OCI-M2 (cell line): ENCODE results near the gene ANKRD29.
"Not testable (repeated sequence)": the region's sequence is repeated elsewhere in the genome, so short reads cannot be mapped to it uniquely, and the experiment has no call there.

Experiments
- DNase-seq: peaks from one replicate; lab custom pipeline; 2025; ENCODE audit not compliant: unreplicated experiment; lab: John Stamatoyannopoulos, UW

ANKRD29 gene

DNA sequence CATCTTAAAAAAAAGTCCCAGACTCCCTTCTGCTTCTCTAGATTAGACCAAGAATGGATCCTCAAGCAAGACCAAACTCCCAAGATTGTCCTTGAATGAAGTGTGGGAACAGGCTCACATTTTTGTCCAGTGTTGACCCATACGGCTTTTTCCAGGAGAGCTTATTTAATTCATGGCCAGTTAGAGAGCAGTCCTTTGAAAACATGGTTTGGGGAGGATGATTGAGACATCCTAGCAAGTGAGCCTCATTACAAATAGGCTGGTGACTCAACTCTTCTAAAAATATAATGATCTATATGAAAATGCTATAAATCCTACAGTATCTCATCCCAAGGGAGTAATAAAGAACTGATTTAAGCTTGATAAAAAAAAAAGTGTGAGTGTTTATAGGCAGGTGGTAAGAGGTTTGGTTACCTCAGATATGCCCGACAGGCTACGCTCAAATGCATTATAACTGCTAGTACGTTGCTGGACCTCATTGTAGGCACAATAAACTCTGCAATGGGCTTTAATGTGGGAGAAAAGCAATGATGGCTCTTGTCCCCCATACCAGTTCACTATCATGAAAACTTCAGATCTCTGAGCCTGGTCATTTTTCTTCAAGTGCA is 17.0 kb downstream of the ANKRD29 start:
- DNase-seq = no peak

DNA sequence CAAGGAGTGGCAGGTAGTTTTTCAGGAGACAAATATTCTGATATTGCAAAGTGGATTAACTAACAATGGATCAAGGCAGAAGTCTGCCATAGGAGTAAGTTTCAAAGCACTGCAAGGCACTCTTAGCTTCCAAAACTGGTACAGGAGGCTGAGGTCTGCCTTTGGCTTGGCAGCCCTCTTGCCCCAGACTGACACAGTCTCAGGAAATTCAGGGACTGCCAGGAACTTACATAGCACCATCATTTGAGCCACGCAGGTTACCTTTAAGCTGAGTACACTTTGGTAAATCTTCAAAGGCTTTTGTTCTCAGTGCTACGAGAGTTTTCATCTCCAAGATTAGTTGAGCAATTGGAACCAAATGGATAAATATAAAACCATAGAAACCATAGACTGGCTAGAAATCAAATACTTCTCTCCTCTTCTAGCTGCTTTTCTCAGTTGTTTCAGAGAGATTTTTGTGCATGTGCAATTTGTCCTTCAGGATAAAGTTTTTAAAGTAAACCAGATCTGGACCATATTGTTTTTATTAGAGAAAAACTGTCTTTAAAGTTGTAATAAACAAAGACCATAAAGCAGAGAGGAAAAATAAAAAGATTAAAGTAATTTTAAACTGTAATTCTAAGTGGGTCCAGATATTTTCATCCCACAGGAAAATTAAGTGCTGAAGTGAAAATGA is 18.8 kb downstream of the ANKRD29 start:
- no peak for DNase-seq

DNA sequence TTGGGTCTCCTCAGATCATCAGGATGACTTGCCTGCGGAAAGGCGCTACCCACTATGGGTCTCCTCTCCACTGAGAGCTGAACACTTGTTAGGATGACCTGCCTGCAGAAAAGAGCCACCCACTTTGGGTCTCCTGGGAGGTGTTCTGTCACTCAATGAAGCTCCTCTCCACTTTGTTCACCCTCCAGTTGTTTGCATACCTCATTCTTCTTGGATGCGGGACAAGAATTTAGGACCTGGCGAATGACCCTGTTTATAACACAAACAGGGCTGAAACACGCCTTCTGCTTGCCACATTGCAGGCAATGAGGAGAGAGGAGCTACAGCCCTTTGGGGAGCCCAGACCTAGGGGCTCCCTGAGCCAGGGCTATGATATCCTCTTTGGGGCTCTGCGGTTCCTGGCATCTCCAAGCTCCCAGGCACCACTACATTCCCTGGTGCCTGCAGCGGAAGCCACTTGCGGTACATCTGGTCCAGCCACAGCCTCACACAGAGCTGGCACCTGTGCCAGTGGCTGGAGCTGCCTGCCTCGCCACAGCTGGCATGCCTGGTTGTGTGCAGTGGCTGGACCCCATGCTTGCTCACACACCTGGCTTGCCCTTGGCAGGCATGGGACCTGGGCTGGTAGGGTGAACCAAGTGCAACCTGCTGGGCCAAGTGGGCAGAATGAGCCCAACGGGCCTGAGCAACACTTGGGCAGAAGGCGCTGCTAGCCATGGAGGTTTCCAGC is 20.6 kb downstream of the ANKRD29 start:
- DNase-seq = no peak

DNA sequence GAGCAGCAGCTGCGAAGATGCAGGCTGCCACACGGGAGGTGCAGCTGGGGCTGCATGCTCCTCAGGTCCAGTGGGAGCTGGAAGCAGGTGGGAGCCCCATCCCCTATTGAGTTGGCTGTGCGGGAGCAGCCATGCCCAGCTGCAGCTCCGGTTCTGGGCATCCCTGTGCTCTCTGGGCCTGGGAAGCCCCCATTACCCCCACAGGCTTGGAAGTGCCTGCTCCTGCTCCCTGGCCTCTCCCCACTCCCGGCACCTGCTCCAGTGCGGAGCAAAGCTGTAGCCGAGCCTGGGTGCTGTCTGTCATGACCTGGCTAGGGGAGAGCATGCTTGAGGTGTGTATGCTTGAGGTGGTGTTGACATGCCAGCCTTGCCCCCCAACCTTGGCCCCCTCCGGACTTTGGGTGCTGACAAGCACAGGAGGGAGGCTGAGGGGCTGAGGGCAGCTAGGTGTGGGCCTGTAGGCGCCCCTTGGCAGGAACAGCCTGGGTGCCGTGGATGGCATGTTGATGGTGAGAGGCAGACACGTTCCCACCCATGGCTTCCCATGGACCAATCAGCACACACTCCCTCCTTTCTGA is 21.5 kb downstream of the ANKRD29 start:
- DNase-seq = no peak

DNA sequence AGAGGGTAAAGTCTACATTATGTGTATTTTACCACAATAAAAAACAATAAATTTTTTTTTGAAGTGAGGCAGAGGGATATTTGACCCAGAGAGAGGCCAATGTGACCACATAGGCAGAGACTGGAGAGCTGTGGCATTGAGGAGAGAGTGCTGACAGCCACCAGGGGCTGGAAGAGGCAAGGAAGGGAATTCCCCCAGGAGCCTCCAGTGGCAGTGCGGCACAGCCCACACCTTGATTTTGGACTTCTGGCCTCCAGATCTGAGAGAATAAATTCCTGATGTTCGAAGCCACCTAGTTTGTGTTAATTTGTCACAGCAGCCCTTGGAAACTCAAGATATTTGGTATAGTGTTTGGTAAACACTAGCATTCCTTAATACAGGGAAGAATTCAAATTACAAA is 22.7 kb downstream of the ANKRD29 start:
- no peak for DNase-seq

DNA sequence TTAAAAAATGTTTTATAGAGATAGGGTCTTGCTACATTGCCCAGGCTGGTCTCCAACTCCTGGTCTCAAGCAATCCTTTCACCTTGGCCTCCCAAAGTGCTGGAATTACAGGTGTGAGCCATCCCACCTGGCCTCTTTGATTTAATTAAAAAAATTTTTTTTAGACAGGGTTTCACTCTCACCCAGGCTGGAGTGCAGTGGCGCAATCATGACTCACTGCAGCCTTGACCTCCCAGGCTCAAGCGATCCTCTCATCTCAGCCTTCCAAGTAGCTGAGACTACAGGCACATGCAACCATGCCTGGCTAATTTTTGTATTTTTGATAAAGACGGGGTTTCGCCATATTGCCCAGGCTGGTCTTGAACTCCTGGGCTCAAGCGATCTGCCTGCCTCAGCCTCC is 26.3 kb downstream of the ANKRD29 start:
- not testable (repeated sequence) for DNase-seq

DNA sequence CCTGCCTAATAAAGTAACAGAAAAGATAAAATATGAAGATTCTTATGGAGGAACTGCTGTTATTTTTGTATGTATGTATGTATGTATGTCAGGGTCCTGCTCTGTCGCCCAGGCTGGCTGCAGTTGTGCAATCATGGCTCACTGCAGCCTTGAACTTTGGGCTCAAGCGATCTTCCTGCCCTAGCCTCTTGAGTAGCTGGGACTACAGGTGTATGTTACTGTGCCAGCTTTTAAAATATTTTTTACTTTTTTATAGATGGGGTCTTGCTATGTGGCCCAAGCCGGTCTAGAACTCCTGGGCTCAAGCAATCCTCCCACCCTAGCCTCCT is 26.7 kb downstream of the ANKRD29 start:
- DNase-seq = no peak

DNA sequence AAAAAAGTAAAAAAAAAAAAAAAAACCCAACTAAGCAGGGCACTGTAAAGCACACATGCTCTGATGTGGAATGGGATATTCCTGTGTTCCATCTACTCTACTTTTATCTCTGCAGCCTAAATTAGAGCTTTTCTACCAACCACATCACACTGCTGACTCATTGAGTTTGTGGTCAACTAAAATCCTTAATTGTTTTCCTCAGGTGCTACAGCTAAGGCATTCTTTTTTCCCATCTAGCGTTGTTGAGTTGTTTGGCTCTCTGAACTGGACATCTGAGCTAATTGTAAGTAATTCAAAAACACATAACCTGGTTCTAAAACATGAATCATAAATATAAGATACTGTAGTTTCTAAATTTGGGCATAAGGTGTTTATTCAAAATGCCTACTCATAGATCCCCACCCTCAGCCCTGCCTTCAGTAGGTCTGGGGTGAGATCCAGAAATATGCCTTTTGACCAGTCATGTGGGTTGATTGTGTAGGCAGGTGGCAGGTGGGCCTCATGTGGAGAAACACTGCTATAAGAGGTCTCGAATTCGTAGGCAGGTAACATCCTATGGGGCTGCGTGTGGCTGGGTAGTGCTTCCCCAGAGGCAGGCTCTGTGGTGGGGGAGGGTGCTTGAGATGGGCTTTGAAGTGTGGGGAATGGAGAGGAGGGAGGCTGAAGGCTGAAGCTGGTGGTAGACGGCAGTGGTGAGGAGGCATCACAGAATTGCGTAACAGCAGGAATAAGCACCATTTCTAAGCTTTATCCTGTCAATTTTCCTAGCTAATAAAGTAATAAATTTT is 27.2 kb downstream of the ANKRD29 start:
- DNase-seq = no peak

DNA sequence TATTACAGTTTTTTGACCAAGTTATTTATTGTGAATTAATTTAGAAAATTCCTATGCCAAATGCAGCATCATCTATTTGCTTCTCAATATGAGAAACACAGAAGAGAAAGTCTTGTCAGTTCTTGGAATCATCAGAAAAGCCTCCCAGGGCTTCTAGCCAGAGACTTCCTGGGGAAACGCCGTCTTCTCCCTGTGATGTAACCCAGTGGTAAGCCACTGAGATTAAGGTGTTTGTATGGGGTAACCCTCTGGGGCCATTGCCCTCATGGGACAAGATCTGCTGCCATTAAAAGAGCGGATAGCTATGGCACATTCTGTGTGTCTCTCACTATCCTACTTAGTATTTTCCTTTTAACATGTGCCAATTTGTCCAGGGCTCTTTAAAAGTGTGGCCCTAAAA is 28.0 kb downstream of the ANKRD29 start:
- DNase-seq = no peak

DNA sequence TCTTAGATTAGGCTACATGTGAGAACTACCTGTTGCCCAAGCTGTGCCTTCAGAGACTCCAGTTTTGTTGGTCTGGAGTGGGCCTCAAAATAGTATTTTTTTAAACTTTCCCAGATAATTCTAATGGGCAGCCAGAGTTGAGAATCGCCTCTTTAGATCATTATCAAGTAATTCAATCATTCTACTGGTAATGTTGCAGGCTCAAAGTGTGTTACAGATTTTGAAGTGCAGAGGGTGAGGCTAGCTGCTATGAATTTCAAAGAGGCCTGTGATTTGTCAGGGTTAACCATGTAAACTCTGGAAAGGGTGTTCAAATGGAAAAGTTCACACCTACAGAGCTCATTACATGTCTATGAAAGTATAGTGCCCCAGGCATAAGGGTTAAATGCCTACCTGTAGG is 30.1 kb downstream of the ANKRD29 start:
- DNase-seq = no peak

DNA sequence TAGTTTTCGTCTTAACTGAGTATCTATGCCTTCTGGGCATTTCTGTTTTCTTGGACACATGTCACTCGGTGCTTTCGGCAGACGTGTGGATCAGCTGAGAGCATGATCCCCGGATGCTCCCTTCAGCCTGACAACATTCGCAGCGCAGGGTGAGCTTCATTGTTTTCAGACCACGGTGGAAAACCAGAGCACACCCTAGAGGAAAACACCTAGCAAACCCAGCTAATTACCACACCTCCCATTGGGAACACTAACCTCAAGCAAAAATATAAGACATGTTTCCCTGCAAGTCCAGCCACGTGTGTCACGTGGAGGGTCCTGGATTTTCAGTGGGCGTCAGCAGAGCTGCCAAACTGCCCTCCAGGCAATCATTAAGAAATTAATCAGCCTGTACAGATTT is 31.0 kb downstream of the ANKRD29 start:
- no peak for DNase-seq

DNA sequence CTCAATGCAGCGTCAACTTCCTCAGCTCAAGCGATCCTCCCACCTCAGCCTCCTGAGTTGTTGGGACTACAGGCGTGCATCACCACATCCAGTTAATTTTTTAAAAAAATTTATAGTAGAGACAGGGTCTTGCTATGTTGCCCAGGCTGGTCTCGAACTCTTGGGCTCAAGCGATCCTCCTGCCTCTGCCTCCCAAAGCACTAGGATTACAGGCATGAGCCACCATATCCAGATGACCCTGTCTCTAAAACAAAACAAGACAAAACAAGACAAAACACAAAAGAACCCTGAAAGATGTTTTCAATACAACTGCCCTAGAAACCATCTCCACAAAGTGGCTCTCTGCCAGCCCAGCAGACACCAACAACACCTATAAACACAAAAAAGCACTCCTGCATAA is 31.4 kb downstream of the ANKRD29 start:
- DNase-seq = no peak

DNA sequence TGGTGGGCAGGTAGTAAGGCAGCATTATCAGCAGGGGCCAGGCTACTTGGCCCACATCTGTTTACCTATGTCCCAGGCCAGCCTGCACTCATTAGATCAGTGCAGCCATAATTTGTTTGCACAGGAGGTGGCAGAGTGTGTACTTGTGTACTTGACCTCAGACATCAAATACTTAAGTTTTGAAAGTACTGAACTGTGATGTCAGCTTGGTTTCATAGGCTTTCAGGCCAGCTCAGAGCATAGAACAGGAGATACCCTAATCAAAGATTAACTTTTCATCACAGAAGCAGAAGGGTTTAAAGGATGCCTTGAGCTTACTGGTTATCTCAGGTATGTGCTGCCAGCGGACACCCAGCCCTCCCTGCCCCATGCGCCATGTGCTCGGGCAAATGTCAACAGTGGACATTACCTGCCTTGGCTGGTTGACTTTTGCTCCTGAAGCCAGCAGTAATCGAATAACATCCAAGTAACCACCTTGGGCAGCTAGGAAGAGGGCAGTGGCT is 33.2 kb downstream of the ANKRD29 start:
- DNase-seq = no peak

DNA sequence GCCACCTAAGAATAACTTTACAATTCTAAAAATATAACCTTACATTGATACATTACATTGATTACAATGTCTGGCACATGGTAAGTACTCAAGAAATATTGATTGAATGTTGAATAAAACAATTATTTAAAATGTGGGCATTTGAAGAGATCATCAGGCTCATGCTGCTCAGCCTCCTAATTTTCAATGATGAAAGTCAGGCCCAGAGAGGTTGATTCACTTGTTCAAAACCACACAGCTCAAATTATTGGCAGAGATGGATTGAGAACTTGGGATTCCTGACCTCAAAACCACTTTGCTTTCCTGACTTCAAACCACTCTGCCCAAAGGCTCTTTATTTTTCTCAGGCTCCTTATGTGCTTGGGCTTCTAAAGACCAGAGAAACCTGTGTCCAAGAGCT is 34.7 kb downstream of the ANKRD29 start:
- DNase-seq = no peak

DNA sequence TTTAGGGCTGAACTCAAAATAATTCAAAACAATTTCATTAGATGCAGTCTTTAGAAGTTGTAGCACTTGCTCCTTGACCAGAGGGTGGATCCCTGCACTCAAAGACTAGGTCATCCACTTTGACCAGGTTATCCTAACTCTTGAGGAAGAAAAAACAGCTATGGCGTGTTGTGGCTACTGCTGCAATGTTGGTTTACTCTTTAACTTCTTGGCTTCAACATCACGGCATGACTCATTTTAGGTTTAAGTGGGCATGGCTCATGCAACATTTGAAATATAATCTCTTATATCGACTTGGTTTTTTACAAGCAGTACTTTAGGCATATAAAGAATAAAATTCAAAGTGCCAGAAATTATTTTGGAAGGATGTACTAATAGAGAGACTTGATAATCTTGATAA is 35.4 kb downstream of the ANKRD29 start:
- DNase-seq = no peak

DNA sequence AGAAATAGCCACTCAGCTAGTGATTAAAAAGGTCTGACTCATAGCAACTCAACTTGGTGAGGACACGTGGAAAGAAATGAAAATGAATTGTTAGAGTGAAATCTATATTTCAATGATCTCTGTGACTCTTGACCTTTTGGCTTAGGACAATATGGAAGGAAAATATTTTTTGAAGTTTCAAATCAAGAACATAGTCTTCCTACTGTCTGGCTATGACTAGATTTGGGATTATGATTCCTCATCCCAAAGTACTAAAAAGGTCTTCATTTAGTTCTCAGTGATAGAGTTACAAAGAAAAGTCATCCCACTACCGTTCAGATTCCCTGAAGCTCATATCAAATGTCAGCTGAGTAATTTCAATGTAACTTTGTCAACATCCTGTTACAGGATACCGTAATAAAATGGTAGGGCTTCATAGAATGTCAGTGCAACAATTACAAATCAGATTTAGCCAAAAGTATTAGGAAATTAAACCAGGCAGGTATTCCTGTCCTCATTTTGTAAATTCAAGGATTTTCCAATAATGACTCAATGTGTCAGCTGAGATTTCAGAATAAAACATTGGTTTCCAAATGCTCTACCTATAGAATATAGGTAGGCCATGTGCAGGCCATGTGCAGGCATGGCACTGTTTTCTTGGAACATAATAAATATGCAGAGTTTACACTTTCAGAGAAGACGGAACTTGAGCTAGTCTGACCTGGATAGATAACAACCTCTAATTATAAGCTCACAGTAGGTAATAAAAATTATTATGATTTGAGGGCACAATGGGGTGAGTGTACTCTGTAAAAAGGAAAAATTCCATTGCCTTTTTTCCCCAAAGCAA is 36.0 kb downstream of the ANKRD29 start:
- no peak for DNase-seq

DNA sequence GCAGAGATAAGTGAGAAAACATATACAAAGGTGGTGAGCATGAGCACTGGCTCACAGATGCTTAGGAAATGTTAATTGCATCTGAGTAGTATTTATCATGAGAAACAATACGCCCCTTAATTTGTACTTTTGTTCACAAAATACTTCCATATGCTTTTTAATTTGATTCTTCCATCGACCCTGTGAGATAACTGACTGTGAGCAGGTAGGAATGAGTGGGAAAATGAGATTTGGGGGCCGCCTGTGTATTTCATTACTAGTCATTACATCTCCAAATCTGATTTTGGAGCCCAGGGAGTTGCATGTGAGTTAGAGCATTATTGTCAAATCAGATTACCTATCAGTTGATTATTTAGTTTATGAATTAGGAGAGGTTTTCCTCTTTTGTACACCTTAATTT is 39.7 kb downstream of the ANKRD29 start:
- no peak for DNase-seq

DNA sequence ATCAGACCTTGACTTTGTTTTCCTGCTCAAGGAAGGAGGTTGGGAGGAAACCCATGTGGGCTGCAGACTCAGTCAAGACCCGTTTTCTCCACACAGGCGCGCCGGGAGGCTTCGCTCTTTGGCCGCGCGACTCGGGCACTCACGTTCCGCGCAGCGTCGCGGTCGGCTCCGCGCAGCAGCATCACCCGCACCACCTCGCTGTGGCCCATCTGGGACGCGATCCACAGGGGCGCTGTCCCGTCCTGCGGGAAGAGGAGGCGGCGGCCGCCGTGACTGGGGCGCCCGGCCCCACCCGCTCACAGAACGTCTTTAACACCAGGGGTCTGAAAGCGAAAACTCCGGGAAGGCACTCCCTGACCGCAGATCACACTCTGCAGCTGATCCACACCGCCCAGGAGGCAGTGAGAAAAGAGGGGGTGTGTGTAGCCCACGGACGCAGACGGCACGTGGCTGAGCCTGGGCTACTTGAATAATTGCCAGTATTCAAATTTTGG is 43.3 kb downstream of the ANKRD29 start:
- DNase-seq = no peak

DNA sequence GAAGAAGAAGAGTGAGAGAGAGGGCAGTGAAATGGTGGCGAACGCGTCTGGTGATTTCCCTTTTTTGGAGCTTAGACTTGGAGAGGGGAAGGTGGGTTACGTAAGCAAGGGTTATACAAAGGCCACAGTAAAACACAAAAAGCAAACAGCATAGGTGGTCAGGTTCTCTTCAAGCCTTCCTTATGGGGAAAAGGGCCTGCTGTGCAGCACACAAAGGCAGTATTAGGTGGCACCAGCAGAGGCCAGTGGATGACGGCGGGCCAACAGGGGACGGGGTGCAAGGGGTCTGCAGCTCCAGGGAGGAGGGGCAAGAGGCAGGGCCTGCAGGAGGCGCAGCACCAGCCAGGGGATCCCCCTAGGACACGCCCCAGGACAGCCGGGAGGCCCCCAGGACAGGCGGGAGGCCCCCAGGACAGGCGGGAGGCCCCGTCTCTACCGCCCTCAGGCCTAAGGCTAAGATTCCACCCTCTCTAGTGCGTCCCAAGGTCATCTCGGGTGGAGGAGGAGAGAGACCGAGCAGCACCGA is 43.8 kb downstream of the ANKRD29 start:
- no peak for DNase-seq

DNA sequence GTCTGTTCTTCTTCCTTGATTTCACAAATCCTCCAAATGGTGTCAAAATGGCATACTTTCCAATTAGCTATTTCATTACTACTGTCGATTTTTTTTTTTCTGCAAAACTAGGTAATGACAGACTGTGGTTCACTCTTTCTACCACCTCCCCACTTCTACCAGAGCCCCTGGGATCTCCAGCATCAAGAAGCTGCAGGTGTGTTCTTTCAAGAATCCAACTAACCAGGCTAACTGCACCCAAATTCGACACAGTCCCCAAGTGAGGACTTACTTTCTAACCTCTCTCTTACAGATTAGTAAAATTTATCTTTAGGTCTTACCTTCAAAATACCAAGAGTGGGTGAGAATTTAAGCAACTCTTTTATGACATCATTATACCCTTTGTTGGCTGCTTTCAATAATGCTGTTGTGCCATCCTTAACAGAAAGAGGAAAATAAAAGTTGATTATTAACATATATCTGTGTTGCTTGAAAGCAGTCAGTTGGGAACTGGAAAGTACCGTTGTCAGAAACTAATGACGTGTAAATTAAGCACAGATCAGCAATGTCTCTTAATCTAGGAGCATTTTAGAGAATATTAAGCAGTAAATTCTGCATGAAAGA is 45.2 kb downstream of the ANKRD29 start:
- no peak for DNase-seq
